ENCODE measurements around the gene B3GNT8.
"Not testable (repeated sequence)": the region's sequence is repeated elsewhere in the genome, so short reads cannot be mapped to it uniquely, and the experiment has no call there.

B3GNT8 gene

GRCh38 chr19:41414461-41414860, 12.7 kb downstream of the B3GNT8 start:
- DNase-seq (ENCODE audit: low spot score) = no peak

GRCh38 chr19:41413947-41414346, 13.2 kb downstream of the B3GNT8 start:
- DNase-seq (ENCODE audit: low spot score) = no peak

DNA sequence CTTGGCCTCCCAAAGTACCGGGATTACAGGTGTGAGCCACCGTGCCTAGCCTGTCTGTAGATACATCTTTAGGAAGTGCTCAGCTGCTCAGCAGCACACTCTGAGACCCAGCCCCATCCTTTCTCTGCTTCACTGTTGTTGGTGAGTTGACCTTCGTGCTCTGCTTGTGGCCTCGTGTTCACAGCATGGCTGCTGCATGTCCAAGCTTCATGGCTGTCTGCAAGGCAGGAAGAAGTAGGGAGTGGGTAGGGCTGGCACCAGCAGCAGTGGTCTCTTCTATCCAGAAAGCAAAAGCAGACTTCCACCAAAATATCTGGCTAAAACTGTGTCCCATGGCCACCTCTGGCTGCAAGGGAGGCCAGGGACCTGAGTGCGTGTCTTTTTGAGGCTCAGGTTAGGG, 14.2 kb downstream of the B3GNT8 start:
- no peak for DNase-seq (ENCODE audit: low spot score)

DNA sequence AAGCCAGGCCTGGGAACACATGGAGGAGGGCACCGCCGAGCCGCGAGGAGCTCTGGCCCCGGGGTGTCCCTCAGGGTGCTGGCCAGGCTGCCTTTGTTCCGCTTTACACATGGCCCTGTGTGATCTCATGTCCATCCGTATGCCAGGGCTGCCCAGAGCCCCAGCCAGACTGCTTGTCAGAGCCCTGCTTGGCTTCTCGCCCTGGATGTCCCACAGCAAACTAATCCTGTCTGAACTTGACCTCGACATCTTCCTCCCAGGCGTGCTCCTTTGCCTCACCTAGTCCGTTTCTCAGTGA, 15.3 kb downstream of the B3GNT8 start:
- DNase-seq (ENCODE audit: low spot score) = no peak

- no peak for DNase-seq (ENCODE audit: low spot score)
Observed at GRCh38 chr19:41411100-41411967, 15.8 kb downstream of the B3GNT8 start.

GRCh38 chr19:41410336-41411054, 16.7 kb downstream of the B3GNT8 start:
- DNase-seq (ENCODE audit: low spot score) = no peak

DNA sequence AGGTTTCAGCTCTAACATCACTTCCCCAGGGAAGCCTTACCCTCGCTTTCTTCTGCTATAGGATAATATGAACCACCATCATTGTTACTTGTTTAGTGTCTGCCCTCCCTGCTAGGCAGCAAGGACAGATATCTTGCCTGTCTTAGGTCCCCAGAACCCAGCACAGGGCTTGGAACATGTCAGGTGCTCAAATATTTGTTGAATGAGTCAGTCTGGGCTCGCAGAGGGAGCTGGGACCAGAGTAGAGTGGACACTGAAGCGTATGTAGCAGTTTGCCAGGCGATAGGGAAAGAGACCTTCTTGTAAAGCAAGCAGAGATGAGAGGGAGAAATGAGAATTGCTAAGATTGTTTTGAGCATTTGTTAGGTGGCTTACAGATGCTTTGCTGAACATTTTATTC, 17.9 kb downstream of the B3GNT8 start:
- DNase-seq (ENCODE audit: low spot score) = peak; percentile 87

DNA sequence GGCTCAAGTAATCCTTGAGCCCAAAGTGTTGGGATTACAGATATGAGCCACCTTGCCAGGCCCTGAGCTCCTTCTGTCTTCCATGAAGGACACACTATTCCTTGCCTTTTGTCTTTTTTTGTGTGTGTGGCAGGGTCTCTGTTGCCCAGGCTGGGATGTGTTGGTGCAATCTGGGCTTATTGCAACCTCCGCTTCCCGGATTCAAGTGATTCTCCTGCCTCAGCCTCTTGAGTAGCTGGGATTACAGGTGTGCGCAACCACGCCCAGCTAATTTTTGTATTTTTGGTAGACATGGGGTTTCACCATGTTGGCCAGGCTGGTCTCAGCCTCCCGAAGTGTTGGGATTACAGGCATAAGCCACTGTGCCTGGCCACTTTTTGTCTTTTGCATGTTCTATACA, 18.3 kb downstream of the B3GNT8 start:
- DNase-seq (ENCODE audit: low spot score) = not testable (repeated sequence)

- DNase-seq (ENCODE audit: low spot score) = no peak
Observed at GRCh38 chr19:41408256-41408655, 18.9 kb downstream of the B3GNT8 start.

GRCh38 chr19:41407271-41407670, 19.9 kb downstream of the B3GNT8 start:
- no peak for DNase-seq (ENCODE audit: low spot score)

GRCh38 chr19:41405776-41406175, 21.4 kb downstream of the B3GNT8 start:
- DNase-seq (ENCODE audit: low spot score) = no peak

- no peak for DNase-seq (ENCODE audit: low spot score)
Observed at GRCh38 chr19:41403181-41403970, 23.8 kb downstream of the B3GNT8 start.

DNA sequence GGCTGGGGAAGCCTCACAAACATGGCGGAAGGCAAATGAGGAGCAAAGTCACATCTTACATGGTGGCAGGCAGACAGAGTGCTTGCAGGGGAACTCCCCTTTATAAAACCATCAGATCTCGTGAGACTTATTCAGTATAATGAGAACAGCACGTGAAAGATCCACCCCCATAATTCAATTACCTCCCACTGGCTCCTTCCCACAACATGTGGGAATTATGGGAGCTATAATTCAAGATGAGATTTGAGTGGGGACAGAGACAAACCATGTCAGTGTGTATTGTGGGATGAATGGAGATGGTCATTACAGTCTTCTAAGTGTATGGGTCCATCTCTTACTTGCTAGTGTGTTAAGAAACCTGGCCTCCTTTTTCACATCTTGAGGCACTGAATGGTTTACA, 25.2 kb downstream of the B3GNT8 start:
- no peak for DNase-seq (ENCODE audit: low spot score)

DNA sequence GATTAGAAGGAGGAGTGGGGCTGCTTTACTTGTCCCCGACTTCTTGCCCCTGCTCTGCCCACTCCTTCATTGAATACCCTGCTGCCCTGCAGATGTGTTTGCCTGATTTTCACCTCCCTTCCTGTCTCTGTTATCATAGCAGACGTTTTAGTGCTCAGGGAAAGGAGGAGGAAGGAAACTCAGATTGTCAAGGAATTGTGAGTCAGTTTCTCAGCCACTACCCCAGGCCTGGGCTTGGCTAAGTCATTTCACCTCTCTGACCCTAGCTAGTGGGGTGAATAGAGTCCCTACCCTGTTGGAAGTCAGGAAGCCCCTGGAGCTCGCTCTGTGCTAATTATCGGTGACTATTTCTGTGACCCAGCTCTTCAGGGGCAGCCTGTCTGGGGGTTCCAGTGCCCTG, 25.7 kb downstream of the B3GNT8 start:
- no peak for DNase-seq (ENCODE audit: low spot score)

DNA sequence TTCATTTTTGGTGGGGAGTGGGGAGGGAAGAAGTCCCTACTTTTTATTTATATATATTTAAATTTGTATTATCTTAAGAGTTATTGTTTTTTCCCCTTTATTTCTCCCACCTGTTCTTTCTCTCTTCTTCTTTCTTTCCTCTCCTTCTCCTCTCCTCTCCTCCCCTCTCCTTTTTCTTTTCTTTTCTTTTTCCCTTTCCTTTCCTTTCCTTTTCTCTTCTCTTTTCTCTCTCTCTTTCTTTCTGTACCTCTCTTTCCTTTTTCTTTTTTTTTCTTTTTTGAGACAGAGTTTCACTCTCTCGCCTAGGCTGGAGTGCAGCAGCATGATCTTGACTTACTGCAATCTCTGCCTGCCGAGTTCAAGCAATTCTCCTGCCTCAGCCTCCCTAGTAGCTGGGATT, 27.6 kb downstream of the B3GNT8 start:
- DNase-seq (ENCODE audit: low spot score) = no peak

- no peak for DNase-seq (ENCODE audit: low spot score)
Observed at GRCh38 chr19:41399091-41399490, 28.1 kb downstream of the B3GNT8 start.

GRCh38 chr19:41398598-41398997, 28.6 kb downstream of the B3GNT8 start:
- no peak for DNase-seq (ENCODE audit: low spot score)

DNA sequence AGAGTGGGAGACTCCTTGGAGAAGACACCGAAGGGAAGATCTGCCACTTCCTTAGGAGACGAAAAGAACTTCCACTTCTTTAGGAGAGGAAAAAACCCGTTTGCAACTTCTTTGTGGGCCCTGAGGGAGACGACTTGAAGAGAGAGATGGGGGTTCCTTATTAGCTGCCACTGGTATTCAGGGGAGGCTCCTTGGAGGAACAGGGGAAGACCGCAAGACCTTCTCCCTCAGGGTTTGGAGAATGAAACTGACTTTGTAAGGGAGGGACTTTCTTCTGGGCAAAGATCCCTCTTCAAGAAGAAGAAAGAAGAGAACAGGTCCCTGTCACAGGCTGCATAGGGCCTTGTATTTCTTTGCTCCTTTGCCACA, 29.1 kb downstream of the B3GNT8 start:
- no peak for DNase-seq (ENCODE audit: low spot score)

- DNase-seq (ENCODE audit: low spot score) = peak; percentile 98
Observed at GRCh38 chr19:41397086-41398049, 29.8 kb downstream of the B3GNT8 start, which contains the start of the genes BCKDHA and EXOSC5. TSS of gene BCKDHA (plus strand) at chr19:41397818. CDS start at chr19:41397828, 10 bp downstream. TSS of gene EXOSC5 (minus strand) at chr19:41397359. CDS start at chr19:41397328, 31 bp downstream.

DNA sequence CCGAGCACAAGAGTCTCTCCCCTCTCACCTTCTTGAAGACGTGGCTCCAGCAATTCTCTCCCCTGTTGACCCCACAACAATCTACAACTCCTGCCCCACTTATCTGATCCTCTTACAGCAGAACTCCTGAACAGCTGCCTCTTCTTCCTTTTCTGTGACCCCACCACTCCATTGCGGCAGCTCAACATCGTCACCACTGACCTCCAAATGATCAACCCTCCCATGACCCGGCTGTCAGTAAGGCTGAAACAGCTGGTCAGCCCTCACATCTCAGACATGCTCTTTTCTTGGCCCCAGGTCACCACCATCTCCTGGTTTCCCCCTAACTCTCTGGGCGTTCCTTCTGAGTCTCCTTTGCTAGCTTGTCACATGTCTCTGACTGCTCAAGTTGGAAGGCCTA, 31.8 kb downstream of the B3GNT8 start:
- no peak for DNase-seq (ENCODE audit: low spot score)

GRCh38 chr19:41392775-41393174, 34.4 kb downstream of the B3GNT8 start:
- DNase-seq (ENCODE audit: low spot score) = no peak

GRCh38 chr19:41391618-41392017, 35.6 kb downstream of the B3GNT8 start:
- no peak for DNase-seq (ENCODE audit: low spot score)
